ENCODE data around the gene ZNRF1.

The ZNRF1 gene

GRCh38 chr16:75105306-75106061 lies 106.7 kb downstream of the ZNRF1 start:
- H3K4me3 ChIP-seq (ENCODE audit: low read length), result no peak overlapping the region
- TF ChIP-seq ZNF274 (IDR thresholded peaks at IDR 0.05; ENCODE audit: low read depth, low read length), result no peak

GRCh38 chr16:75106351-75107274 lies 107.8 kb downstream of the ZNRF1 start:
- H3K4me3 ChIP-seq (ENCODE audit: low read length), result no peak overlapping the region

GRCh38 chr16:75107505-75107904 lies 108.7 kb downstream of the ZNRF1 start:
- no peak for TF ChIP-seq ZNF274 (IDR thresholded peaks at IDR 0.05; ENCODE audit: low read depth, low read length)
- H3K4me3 ChIP-seq (ENCODE audit: low read length), result no peak overlapping the region

More at GRCh38 chr16:75106351-75107274, 107.8 kb downstream of the ZNRF1 start:
- TF ChIP-seq ZNF274 (IDR thresholded peaks at IDR 0.05; ENCODE audit: low read depth, low read length), result no peak

GRCh38 chr16:75108792-75109731 lies 110.2 kb downstream of the ZNRF1 start:
- TF ChIP-seq ZNF274 (IDR thresholded peaks at IDR 0.05; ENCODE audit: low read depth, low read length), result no peak
- no peak overlapping the region for H3K4me3 ChIP-seq (ENCODE audit: low read length)

- no peak overlapping the region for H3K4me3 ChIP-seq (ENCODE audit: low read length)
- TF ChIP-seq ZNF274 (IDR thresholded peaks at IDR 0.05; ENCODE audit: low read depth, low read length), result no peak
Measured at GRCh38 chr16:75109732-75110243, 111.0 kb downstream of the ZNRF1 start.

GRCh38 chr16:75110637-75111513 lies 112.1 kb downstream of the ZNRF1 start:
- H3K4me3 ChIP-seq (ENCODE audit: low read length), result no peak overlapping the region
- no peak for TF ChIP-seq ZNF274 (IDR thresholded peaks at IDR 0.05; ENCODE audit: low read depth, low read length)

- no peak for TF ChIP-seq ZNF274 (IDR thresholded peaks at IDR 0.05; ENCODE audit: low read depth, low read length)
- H3K4me3 ChIP-seq (ENCODE audit: low read length), result no peak overlapping the region
Measured at GRCh38 chr16:75111514-75111940, 112.7 kb downstream of the ZNRF1 start.

GRCh38 chr16:75111961-75112733 lies 113.3 kb downstream of the ZNRF1 start:
- no peak overlapping the region for H3K4me3 ChIP-seq (ENCODE audit: low read length)
- TF ChIP-seq ZNF274 (IDR thresholded peaks at IDR 0.05; ENCODE audit: low read depth, low read length), result no peak

GRCh38 chr16:75112734-75113491 lies 114.1 kb downstream of the ZNRF1 start:
- H3K4me3 ChIP-seq (ENCODE audit: low read length), result no peak overlapping the region
- no peak for TF ChIP-seq ZNF274 (IDR thresholded peaks at IDR 0.05; ENCODE audit: low read depth, low read length)

- no peak for TF ChIP-seq ZNF274 (IDR thresholded peaks at IDR 0.05; ENCODE audit: low read depth, low read length)
- no peak overlapping the region for H3K4me3 ChIP-seq (ENCODE audit: low read length)
Measured at GRCh38 chr16:75113541-75114121, 114.8 kb downstream of the ZNRF1 start.
